ENCODE measurements around the gene TSPAN4. TPM values are rescaled to one million over a fixed set of nuclear protein-coding genes. Genes with fewer than 3 reads are reported as not detected.

Gene TSPAN4
- total and polyA plus RNA-seq, 9 of the 15 experiments (the other 6 are each of a cell fraction or from before 2014, with no cell fraction given) = 0.07 to 31.0 (median 15.7) TPM

GRCh38 chr11:910589-911030, 68.0 kb downstream of the TSPAN4 start, which contains the start of gene CHID1 (continued):
- TF ChIP-seq MLLT1 (IDR thresholded peaks at IDR 0.05) (no peak), STAG1 (CRISPR knock-in tag; IDR thresholded peaks at IDR 0.05; ENCODE audit: borderline replicate concordance) (no peak), HMGN3 (IDR thresholded peaks at IDR 0.05; ENCODE audit: borderline replicate concordance, extremely low read depth, insufficient read length, low read depth, low read length) (no peak), HNRNPUL1 (IDR thresholded peaks at IDR 0.05; ENCODE audit: low read length) (no peak), ELF4 (CRISPR knock-in tag; IDR thresholded peaks at IDR 0.05) (0 out of 2 replicates have a peak, but pooled peaks have one; percentile 76), EGR1 (conservative IDR thresholded peaks at IDR 0.05) (no peak; the same call in 1 of the 2 replicates), ZBTB11 (CRISPR knock-in tag; IDR thresholded peaks at IDR 0.05) (peak in 2 of 3 experiments; percentile 80 to 96; a peak in 5 of 6 replicates), ARNT (IDR thresholded peaks at IDR 0.05) (no peak), CREM (IDR thresholded peaks at IDR 0.05; ENCODE audit: low read depth) (peak; percentile 46), E2F6 (IDR thresholded peaks at IDR 0.05; ENCODE audit: borderline replicate concordance in 1 of 2, extremely low read depth in 1 of 2, insufficient read depth in 1 of 2, insufficient read length in 1 of 2, low read depth in 1 of 2, low read length in 1 of 2, poor library complexity in 1 of 2, severe bottlenecking in 1 of 2) (peak in 1 of 2 experiments; percentile 33), SIN3A (IDR thresholded peaks at IDR 0.05; ENCODE audit: borderline replicate concordance in 2 of 2, control insufficient read depth in 1 of 2, low read depth in 2 of 2, low read length in 2 of 2) (peak; percentile 62 to 86; a peak in 3 of 4 replicates), PKNOX1 (IDR thresholded peaks at IDR 0.05) (0 out of 2 replicates have a peak, but pooled peaks have one; percentile 20), ETV5 (CRISPR knock-in tag; IDR thresholded peaks at IDR 0.05; ENCODE audit: low read depth) (peak; percentile 40; the same call in 1 of the 2 replicates)

All from K562 (cell line).